Type B pancreatic cell (in vitro differentiated cells): ENCODE measurements around the gene PAIP2B. TPM values are rescaled to one million over a fixed set of nuclear protein-coding genes. Genes with fewer than 3 reads are reported as not detected.

Source experiments
- DNase-seq: peaks from one replicate; pipeline ENCODE4 v3.0.0; 2021; ENCODE audit warnings: mixed read lengths; ENCODE audit not compliant: unreplicated experiment; ENCODE audit errors: extremely low spot score
- H3K27ac Mint-ChIP-seq: 2 replicates; pipeline ENCODE4 v1.8.0; 2021; ENCODE audit warnings: mild to moderate bottlenecking, mixed read lengths
- H3K27me3 Mint-ChIP-seq: 2 replicates; pipeline ENCODE4 v1.8.0; 2021; ENCODE audit warnings: mixed read lengths
- H3K36me3 Mint-ChIP-seq: 2 replicates; pipeline ENCODE4 v1.8.0; 2021; ENCODE audit warnings: mixed read lengths
- H3K4me1 Mint-ChIP-seq: one replicate; pipeline ENCODE4 v1.8.0; 2021; ENCODE audit warnings: mixed read lengths; ENCODE audit not compliant: unreplicated experiment
- H3K4me3 Mint-ChIP-seq: 2 replicates; pipeline ENCODE4 v1.8.0; 2021; ENCODE audit warnings: mild to moderate bottlenecking, mixed read lengths
- H3K9me3 Mint-ChIP-seq: 2 replicates; pipeline ENCODE4 v1.8.0; 2021; ENCODE audit warnings: mixed read lengths
- long read RNA-seq: library from polyadenylated mRNA; unstranded; transcript quantifications from one replicate; pipeline ENCODE4 v2.0.0, GENCODE V29; 2020
- total RNA-seq: library from RNA; stranded (reverse); gene quantifications from 2 replicates; pipeline ENCODE4 v1.2.1, GENCODE V29; 2021; ENCODE audit warnings: low replicate concordance
- TF ChIP-seq, protein P1 (sequence below): fragments of 200-600 bp; sonication (generic); conservative IDR thresholded peaks from 2 replicates; pipeline ENCODE4 v1.5.0; 2021; ENCODE audit warnings: antibody characterized with exemption, mild to moderate bottlenecking

Gene PAIP2B, protein sequence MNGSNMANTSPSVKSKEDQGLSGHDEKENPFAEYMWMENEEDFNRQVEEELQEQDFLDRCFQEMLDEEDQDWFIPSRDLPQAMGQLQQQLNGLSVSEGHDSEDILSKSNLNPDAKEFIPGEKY
- 13.7 and 21.5 TPM in 2 replicates for total RNA-seq
- long read RNA-seq, full-length matches to known transcripts, result 4 of 14 reads
- long read RNA-seq, partial matches to known transcripts, result 0 of 14 reads
- long read RNA-seq, other reads (novel, unspliced or antisense), result 10 of 14 reads

DNA sequence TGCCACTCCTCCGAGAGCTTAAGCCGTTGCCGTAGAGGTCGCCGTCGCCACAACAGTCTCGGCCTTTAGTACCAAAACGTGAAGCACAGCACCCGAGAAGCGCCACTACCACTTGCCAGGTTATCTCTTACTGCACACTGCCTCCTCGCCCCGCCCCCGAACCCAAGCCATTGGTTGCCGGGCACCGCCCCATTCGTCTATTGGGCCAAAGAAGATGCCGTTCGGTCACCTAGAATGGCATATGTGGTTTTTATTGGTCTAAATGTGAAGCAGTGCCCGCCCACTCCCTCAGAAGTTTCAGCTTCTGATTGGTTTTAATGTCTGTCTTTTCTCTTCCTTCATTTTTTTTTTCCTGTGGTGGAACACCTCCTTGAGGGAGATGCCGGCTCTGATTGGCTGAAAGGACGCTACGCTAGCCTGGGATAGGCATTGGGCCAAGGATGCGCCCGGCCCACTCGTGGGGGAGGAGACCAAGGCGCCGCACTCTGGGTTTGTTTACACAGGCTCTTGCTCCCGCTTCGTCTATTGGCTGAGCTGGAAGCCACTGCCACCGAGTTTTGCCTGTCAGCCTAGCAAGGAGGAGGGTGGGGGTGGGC lies at the start of gene PAIP2B:
Gene PAIP2B (minus strand): TSS at position 139 of the 596 bp plus-strand sequence. CDS start 24,514 bp downstream, outside the sequence.
- peaks cover 8% of the 10 kb centered on the region for H3K4me1 Mint-ChIP-seq
- H3K27ac Mint-ChIP-seq, result peak within 1 kb of the TSS; percentile 96
- no peaks in the 10 kb centered on the region for H3K9me3 Mint-ChIP-seq
- peak; percentile 97 for DNase-seq
- H3K27me3 Mint-ChIP-seq, result no peaks in the 10 kb centered on the region
- TF ChIP-seq, protein P1, sequence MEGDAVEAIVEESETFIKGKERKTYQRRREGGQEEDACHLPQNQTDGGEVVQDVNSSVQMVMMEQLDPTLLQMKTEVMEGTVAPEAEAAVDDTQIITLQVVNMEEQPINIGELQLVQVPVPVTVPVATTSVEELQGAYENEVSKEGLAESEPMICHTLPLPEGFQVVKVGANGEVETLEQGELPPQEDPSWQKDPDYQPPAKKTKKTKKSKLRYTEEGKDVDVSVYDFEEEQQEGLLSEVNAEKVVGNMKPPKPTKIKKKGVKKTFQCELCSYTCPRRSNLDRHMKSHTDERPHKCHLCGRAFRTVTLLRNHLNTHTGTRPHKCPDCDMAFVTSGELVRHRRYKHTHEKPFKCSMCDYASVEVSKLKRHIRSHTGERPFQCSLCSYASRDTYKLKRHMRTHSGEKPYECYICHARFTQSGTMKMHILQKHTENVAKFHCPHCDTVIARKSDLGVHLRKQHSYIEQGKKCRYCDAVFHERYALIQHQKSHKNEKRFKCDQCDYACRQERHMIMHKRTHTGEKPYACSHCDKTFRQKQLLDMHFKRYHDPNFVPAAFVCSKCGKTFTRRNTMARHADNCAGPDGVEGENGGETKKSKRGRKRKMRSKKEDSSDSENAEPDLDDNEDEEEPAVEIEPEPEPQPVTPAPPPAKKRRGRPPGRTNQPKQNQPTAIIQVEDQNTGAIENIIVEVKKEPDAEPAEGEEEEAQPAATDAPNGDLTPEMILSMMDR, result no peak
- H3K36me3 Mint-ChIP-seq, result no peaks in the 10 kb centered on the region
- peak within 1 kb of the TSS; percentile 100 for H3K4me3 Mint-ChIP-seq

DNA sequence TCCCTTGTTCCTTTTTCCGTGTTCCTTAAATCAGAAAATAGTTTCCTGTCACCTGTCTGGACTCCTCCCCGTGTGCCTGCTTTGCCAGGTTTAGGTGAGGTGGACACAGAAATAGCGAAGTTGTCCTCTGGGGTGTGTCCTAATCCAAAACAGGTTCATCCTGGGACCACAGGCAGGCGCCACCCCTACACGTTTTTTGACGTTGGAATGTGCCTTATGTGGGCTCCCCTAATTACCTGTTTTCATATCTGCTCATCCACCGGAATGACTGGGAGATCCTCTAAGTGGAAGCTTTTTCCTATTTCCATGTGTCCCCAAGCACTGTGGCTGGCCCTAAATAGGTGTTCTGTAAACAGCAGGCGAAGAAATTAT lies 49.0 kb upstream of the PAIP2B start:
- Mint-ChIP-seq H3K36me3 (no peaks in the 10 kb centered on the region), H3K4me1 (peaks cover 12% of the 10 kb centered on the region), H3K4me3 (peak overlapping the region; percentile 67), H3K9me3 (no peaks in the 10 kb centered on the region), H3K27ac (no peak overlapping the region), H3K27me3 (peaks cover 87% of the 10 kb centered on the region)
- TF ChIP-seq, protein P1, result no peak
- no peak for DNase-seq

DNA sequence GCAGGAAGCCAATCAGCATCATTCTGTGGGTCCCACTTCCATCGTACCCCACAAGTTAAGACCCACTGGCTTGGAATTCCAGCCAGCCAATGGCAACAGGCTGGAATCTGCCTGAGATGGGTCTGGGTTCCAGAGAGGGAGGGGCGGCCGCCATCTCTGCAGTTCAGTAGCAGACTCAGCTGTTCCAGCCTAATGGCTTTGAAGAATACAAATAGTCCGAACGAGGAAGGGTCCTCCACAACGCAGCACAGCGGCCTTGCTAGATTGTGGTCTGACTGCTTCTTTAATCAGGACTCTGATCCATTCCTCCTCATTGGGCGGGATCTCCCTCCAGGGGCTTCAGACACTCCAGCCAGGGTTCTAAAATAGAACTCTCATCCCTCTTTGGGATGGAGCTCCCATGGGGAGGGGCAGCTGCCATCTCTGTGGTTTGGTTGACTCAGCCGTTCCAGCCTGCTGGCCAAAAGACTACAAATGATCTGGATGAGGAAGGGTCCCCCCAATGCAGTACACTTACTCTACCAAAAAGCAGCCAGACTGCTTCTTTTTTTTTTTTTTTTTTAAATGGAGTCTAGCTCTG lies 42.7 kb upstream of the PAIP2B start:
- no peak overlapping the region for H3K27ac Mint-ChIP-seq
- no peaks in the 10 kb centered on the region for H3K36me3 Mint-ChIP-seq
- no peak overlapping the region for H3K4me3 Mint-ChIP-seq
- H3K4me1 Mint-ChIP-seq, result no peaks in the 10 kb centered on the region
- TF ChIP-seq, protein P1, result no peak
- peaks cover 47% of the 10 kb centered on the region for H3K27me3 Mint-ChIP-seq
- no peaks in the 10 kb centered on the region for H3K9me3 Mint-ChIP-seq
- no peak for DNase-seq

DNA sequence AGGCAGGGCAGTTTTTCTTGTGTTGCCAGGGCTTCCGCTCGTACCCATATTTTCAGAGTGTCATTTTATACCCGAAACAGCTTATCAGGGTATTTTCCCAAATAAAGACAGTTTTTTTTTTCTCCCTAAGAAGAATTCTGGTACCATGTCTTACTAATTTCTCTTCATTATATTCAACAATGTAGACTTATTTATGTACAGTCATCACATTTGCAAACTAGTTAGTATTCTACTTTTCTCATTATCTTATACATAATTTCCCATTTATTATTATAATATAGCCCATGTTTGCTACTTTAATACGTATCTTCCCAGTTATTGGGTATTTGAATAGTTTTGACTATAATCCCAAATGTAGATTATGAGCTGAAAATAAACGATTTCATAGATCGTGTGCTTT lies 36.5 kb upstream of the PAIP2B start:
- no peak overlapping the region for H3K4me3 Mint-ChIP-seq
- H3K27ac Mint-ChIP-seq, result no peak overlapping the region
- H3K36me3 Mint-ChIP-seq, result no peaks in the 10 kb centered on the region
- no peaks in the 10 kb centered on the region for H3K4me1 Mint-ChIP-seq
- H3K9me3 Mint-ChIP-seq, result no peaks in the 10 kb centered on the region
- TF ChIP-seq, protein P1, result no peak
- H3K27me3 Mint-ChIP-seq, result peaks cover 31% of the 10 kb centered on the region
- DNase-seq, result no peak

DNA sequence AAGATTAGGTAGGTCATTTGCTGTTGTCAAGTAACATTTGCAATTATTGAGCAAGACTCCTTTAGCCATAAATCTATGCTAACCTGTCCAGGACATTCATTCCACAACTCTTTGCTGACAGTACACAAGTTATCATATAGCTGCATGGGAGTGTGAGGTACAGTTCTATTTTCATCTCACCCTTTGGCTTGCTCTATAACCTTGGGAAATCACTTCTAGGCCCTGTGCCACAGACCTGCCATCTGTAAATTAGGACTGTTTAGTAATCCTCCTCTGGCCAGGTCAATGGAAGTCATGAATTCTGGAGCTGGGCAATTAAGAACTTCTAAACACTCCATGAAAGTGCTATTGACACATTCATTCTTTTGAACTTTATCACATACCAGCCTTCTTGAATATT lies 34.6 kb upstream of the PAIP2B start:
- TF ChIP-seq, protein P1, result no peak
- no peak for DNase-seq
- no peaks in the 10 kb centered on the region for H3K9me3 Mint-ChIP-seq
- H3K27ac Mint-ChIP-seq, result no peak overlapping the region
- H3K4me1 Mint-ChIP-seq, result no peaks in the 10 kb centered on the region
- H3K4me3 Mint-ChIP-seq, result no peak overlapping the region
- H3K27me3 Mint-ChIP-seq, result peaks cover 41% of the 10 kb centered on the region
- no peaks in the 10 kb centered on the region for H3K36me3 Mint-ChIP-seq
